GM18858 (cell line): ENCODE results near the gene ELAVL3.
"Not testable (repeated sequence)": the region's sequence is repeated elsewhere in the genome, so short reads cannot be mapped to it uniquely, and the experiment has no call there.

ENCODE experiments used
- ATAC-seq: cut with Tn5 transposase; IDR thresholded peaks from one replicate; pipeline ENCODE4 v1.9.1; 2021; ENCODE audit not compliant: unreplicated experiment

Gene ELAVL3

GRCh38 chr19:11486661-11487503 is 6.0 kb upstream of the ELAVL3 start:
- no peak for ATAC-seq

- no peak for ATAC-seq
Observed at GRCh38 chr19:11485245-11485837, 4.5 kb upstream of the ELAVL3 start.

- ATAC-seq, result no peak
Observed at GRCh38 chr19:11483366-11484111, 2.7 kb upstream of the ELAVL3 start.

- peak; percentile 54 for ATAC-seq
Observed at GRCh38 chr19:11482384-11483050, 1.7 kb upstream of the ELAVL3 start.

- ATAC-seq, result peak; percentile 44
Observed at GRCh38 chr19:11481534-11482383, 913 bp upstream of the ELAVL3 start.

- ATAC-seq, result no peak
Observed at GRCh38 chr19:11479898-11480714, 740 bp downstream of the ELAVL3 start.

GRCh38 chr19:11479090-11479897 is 1.6 kb downstream of the ELAVL3 start:
- no peak for ATAC-seq

GRCh38 chr19:11478167-11479089 is 2.4 kb downstream of the ELAVL3 start:
- ATAC-seq, result no peak

- no peak for ATAC-seq
Observed at GRCh38 chr19:11475861-11476260, 5.0 kb downstream of the ELAVL3 start.

- not testable (repeated sequence) for ATAC-seq
Observed at GRCh38 chr19:11475343-11475742, 5.5 kb downstream of the ELAVL3 start.

- ATAC-seq, result no peak
Observed at GRCh38 chr19:11473725-11474124, 7.1 kb downstream of the ELAVL3 start.

GRCh38 chr19:11468266-11468845 is 12.5 kb downstream of the ELAVL3 start:
- not testable (repeated sequence) for ATAC-seq

- ATAC-seq, result no peak
Observed at GRCh38 chr19:11465600-11465999, 15.2 kb downstream of the ELAVL3 start.

GRCh38 chr19:11464333-11465265 is 16.2 kb downstream of the ELAVL3 start:
- ATAC-seq, result no peak

- no peak for ATAC-seq
Observed at GRCh38 chr19:11463391-11463790, 17.5 kb downstream of the ELAVL3 start.

GRCh38 chr19:11461453-11461852 is 19.4 kb downstream of the ELAVL3 start:
- no peak for ATAC-seq
